Astrocyte of the cerebellum (primary cell): ENCODE data around the gene SH3GL1.

Experiments used
- DNase-seq: peaks from one replicate; pipeline ENCODE4 v3.0.0-alpha.2; 2011; ENCODE audit warnings: low read depth
- H3K4me3 ChIP-seq: 2 replicates; pipeline ENCODE4 v1.5.1; 2011; ENCODE audit warnings: mild to moderate bottlenecking, low read depth, low read length, moderate library complexity
- in situ Hi-C: cut with HindIII; loops from 2 replicates; pipeline ENCODE4 v1.10.0; 2017; ENCODE audit warnings: low sequenced_read_pairs
- TF ChIP-seq, protein P1 (sequence below): IDR thresholded peaks from 2 replicates; pipeline ENCODE4 v1.5.1; 2012; ENCODE audit warnings: low read length, low read depth, moderate library complexity, mild to moderate bottlenecking; ENCODE audit errors: missing control alignments

The SH3GL1 gene

GRCh38 chr19:4425537-4425936 is 25.2 kb upstream of the SH3GL1 start:
- H3K4me3 ChIP-seq = no peak overlapping the region
- in situ Hi-C loops = no loop called here
- DNase-seq = peak; percentile 28
- TF ChIP-seq, protein P1, sequence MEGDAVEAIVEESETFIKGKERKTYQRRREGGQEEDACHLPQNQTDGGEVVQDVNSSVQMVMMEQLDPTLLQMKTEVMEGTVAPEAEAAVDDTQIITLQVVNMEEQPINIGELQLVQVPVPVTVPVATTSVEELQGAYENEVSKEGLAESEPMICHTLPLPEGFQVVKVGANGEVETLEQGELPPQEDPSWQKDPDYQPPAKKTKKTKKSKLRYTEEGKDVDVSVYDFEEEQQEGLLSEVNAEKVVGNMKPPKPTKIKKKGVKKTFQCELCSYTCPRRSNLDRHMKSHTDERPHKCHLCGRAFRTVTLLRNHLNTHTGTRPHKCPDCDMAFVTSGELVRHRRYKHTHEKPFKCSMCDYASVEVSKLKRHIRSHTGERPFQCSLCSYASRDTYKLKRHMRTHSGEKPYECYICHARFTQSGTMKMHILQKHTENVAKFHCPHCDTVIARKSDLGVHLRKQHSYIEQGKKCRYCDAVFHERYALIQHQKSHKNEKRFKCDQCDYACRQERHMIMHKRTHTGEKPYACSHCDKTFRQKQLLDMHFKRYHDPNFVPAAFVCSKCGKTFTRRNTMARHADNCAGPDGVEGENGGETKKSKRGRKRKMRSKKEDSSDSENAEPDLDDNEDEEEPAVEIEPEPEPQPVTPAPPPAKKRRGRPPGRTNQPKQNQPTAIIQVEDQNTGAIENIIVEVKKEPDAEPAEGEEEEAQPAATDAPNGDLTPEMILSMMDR = no peak

- no peak for DNase-seq
- H3K4me3 ChIP-seq = no peak overlapping the region
- in situ Hi-C loops = no loop called here
- TF ChIP-seq, protein P1 = no peak
Measured at GRCh38 chr19:4423416-4424126, 23.2 kb upstream of the SH3GL1 start.

DNA sequence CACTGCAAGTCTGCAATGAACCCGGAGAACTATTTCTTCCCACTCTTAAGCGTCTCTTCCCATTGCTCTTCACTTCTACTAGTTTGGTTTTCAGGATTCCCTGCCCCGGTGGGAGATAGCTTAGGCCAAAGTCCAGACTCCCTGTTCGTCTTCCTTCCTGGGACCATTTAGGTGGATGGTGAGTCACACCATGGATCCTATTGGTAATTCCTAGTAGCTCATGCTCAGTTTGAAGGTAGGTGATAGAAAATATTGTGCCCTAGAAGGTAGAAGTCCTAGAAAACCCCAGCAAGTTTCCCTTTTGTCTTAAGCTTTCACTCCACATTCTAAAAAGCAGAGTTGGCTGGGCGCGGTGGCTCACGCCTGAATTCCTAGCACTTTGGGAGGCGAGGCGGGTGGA is 15.9 kb upstream of the SH3GL1 start:
- DNase-seq = no peak
- in situ Hi-C loops = loop anchor here (5.0 kb wide), 1 partner anchor 49 kb away; no protein-coding TSS in a partner anchor
- H3K4me3 ChIP-seq = no peak overlapping the region
- TF ChIP-seq, protein P1 = no peak

DNA sequence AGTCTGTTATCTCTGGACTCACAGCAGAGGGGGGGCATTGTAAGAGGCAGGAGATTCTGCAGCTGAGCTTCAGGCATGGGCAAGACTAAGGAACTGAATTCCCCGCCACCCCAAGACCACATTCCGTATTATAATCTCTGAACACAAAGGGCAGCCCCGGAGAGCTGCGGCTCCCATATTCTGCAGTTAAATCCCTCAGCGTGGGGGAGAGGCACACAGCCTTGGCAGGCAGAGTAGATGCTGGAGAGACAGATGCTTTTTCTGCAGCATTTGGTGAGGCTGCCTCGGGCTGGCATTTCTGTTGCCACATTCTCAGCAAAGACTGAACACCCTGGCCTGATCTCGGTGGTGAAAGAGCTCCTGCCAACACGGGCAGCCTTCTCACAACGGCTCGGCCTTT is 15.0 kb upstream of the SH3GL1 start:
- in situ Hi-C loops = loop anchor here (5.0 kb wide), 1 partner anchor 48 kb away; no protein-coding TSS in a partner anchor
- H3K4me3 ChIP-seq = no peak overlapping the region
- DNase-seq = no peak
- TF ChIP-seq, protein P1 = no peak

DNA sequence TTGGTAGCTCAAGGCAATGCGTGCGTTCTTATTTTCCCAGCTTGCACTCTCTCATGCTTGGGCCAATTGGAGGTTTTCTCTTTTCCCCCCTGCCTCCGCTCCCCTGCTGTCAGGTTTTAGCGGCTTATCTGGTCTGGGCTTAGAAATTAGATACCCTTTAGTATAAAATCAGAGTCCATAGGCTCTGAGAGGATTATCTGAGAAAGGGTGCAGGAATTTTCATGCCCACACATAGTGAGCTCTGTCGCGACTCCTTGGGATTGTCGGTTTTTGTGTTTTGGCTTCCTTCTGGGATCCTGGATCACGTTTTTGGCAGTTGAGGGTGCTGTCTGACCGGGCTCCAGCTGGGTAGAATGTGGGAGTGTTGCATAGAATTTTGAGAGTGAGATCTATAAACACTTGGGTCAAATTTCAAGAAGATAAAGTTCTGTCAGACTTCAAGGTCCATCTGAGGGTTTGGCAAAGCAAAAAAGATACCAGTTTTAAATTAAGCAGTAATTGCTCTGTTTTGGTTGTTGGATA is 14.5 kb upstream of the SH3GL1 start:
- in situ Hi-C loops = loop anchor here (5.0 kb wide), 1 partner anchor 48 kb away; no protein-coding TSS in a partner anchor
- no peak for DNase-seq
- no peak overlapping the region for H3K4me3 ChIP-seq
- TF ChIP-seq, protein P1 = no peak

DNA sequence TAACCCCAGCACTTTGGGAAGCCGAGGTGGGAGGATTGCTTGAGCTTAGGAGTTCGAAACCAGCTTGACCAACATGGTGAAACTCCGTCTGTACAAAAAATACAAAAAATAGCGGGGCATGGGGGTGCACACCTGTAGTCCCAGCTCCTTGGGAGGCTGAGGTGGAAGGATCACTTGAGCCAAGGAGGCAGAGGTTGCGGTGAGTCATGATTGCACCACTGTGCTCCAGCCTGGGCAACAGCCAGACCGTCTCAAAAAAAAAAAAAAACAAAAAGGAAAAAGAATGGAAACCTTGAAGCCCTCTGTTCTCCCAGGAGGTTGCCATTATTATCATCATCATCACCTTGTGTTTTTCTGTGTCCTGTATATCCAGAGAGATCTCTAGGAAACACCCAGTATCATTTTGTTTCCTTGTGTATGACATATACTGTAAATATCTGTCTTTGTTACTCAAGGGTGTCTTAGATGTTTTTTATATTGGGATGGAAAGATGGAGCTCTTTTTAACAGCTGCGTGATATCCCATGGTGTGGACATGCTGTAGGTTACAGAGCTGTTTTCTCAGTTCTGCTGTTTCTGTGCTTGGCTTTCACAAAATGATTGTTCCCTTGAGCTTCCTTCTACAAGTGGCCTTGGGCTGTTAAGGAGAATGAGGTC is 13.9 kb upstream of the SH3GL1 start:
- TF ChIP-seq, protein P1 = no peak
- in situ Hi-C loops = no loop called here
- no peak for DNase-seq
- H3K4me3 ChIP-seq = no peak overlapping the region
